Testis (tissue), 2 donors: Measurements from ENCODE around the gene CENPU.

Experiments
- CTCF ChIP-seq, 3 experiments: fragments of 450-650 bp in 2 of 3; fragments of 200-600 bp in 1 of 3; sonication (generic) in 1 of 3; IDR thresholded peaks; one replicate each; pipeline ENCODE4 v1.5.1; 2016 to 2019; ENCODE audit warnings: antibody characterized with exemption in 3 of 3, mild to moderate bottlenecking in 2 of 3, moderate library complexity in 1 of 3
- POLR2A ChIP-seq: fragments of 450-650 bp; IDR thresholded peaks from one replicate; pipeline ENCODE4 v1.6.1; 2017; ENCODE audit warnings: antibody characterized with exemption, mild to moderate bottlenecking, moderate library complexity

DNA sequence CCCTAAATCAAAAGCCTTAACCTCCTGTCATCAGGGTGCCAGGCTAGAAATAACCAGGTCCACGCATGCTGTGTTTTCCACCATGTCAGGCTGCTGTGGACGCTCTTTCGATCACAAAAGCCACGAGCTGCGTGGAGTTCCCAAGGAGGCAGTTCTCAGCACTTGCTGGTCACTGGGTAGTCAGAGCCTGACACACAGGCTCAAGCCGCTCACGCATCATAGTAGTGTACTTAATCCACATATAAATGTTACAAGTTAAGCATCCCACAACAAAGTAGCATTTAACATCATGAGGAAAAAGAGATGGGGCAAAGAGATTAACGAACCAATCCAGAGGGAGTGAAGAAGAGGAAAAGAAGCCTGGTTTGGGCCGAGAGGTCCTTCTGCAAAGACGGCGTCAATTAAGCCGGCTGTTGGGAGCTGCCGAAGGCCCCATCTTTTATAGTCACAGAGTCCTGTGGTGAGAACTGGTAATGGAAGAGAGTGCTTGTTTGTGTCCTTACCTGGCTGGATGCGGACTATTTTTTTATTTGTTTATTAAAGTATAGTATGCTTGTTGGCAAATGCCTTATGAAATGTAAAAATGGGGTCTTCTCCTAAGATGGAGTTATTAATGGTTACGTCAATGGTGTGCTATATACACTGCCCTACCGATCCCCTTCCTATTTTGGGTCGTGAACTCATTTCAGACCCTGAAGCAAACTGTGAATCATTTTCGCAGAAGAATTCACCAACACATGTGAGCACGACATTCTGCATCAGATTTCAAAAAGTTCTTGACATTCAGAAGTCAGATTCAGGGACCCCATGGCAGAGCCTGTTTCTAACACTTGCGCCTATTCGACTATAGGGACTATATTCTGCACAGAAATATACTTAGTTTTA, 83.7 kb downstream of the CENPU start:
- TF ChIP-seq POLR2A (no peak), CTCF (IDR thresholded peaks at IDR 0.05) (no peak)
